HG02884 (cell line): Measurements from ENCODE around the gene WBP1L.
A peak's percentile ranks its signal among the peaks of the same experiment; 100 is the strongest.

Source experiments
- ATAC-seq: cut with Tn5 transposase; IDR thresholded peaks from one replicate; pipeline ENCODE4 v1.9.1; 2021; ENCODE audit warnings: mild to moderate bottlenecking, moderate library complexity; ENCODE audit not compliant: unreplicated experiment

WBP1L gene

DNA sequence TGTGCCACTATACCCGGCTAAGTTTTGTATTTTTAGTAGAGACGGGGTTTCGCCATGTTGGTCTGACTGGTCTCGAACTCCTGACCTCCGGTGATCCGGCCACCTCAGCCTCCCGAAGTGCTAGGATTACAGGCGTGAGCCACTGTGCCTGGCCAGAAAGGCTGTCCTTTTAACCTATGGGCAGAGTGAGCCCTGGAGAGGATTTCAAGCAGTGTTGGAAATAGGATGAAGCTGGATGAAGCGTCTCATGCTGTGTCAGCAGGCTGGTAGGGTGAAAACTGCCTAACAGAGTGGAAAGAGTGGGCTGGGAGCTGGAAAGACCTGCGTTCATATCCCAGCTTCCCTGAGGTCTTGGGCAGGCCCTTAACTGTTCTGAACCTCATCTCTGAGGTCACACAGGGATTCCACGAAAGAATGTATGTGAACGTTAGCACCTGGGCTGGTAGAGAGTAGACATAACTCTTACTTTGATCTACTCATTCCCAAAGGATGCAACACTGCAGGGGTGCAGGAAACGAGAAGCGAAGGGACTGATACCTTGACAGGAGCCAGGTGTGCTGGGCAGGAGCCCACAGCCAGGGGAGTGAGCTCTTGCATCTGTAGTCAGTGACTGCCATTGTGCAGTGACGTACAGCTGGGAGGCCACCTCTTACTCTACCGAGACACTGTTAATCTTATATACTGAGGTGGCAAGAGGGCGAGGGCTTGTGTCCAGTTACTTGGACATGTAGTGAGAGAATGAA lies 34.1 kb downstream of the WBP1L start:
- no peak for ATAC-seq

DNA sequence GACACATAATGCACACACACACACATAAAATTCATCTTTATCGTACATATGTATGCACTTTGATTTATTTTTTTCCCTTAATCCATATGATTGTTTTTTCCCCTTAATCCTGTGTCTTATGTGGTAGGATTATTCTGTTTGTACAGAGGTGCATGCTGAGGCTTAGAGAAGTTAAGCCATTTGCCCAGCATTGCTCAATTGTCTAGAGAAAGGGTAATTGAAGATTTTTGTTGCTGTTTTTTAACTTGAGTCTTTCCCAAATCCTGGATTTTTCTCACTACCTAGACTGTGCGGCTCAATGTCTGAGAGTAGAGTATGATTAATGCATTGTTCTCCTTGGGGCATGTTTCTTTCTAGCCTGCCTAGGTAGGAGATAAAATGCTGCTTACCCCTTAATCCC lies 35.0 kb downstream of the WBP1L start:
- ATAC-seq, result no peak

DNA sequence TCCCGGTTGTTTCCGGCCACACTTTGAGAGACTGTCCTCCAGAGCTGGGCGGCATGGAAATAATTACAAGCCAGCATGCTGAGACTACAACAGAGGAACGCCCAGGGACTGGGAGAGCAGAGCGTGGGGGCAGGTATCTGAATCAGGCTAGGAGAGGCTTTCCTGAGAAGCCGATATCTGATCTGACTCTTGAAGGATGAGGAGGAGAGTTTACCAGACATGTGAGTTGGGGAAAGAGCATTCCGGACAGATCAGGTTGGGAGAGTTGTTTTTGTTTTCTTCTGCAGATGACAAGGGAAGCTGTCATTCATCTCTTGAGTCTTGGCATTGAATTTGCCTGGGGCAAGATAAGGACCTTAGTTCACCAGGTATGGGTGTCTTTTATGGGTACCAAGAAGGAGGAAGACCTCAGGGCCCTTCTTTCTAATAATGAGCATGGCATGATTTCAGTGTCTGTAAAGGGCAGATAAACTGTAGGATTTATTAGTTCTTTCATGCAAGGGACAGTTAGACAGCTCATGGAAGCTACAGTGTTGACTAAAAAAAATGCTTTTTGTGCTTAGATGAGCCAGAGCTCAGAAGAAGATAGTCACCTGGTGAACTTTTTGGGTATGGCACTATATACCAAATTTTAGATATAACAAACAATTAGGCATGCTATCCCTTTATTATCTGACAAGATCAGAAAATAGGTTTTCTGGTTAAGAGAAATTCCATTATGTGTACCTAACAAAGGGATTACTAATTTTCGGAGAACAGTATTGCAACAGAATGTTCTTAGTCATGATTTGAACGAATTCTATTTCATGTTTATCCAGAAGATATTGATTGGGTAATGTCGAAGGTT lies 36.2 kb downstream of the WBP1L start:
- no peak for ATAC-seq

DNA sequence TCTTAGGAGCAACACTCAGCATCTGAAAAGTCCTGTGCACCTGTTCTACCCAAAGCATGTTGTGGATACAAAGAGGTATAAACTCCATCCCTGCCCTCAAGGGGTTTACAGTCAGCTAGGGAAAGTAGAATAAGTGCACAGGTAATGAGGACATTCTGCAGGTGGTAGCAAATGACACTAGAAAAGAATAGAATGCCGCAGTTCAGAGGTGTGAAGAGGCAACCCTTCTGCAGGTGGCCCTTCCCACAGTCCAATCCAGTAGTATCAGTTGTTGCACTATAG lies 36.7 kb downstream of the WBP1L start:
- ATAC-seq, result no peak

DNA sequence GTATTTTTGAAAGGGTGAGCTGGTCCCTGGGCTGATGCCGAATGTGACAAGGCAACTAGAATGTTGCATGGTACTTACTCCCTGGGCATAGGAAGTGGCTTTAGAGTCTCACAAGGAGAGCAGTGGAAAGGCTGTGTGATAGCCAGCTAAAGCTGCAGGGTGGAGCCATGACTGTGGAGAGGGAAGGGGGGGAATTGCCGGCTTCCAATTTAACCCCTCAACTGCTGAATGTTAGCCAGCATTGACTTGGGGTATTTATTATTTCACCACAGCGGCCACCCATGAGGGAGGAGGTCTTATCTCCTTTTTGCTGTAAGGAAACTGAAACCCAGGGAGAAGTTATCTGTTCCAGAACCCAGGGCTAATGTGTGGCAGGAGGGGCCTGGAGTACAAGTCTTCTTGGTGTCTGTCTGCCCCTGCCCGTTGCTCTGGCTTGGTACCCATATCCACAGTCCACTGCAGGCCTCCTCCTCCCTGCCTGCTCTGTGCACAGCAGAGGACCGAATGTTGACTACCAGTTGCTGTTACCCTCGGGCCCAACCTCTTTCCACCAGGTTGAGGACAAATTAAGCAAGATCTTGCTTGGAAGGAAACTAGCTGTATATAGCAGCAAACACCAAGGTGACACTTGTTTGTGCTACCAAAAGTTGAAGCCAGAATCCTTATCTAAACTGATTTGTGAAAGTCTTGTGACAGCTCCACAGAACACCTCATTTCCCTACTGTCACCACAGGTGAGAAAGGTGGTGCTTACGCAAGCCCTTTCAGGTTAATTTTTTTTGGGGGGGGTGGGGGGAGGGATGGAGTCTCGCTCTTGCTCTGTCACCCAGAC lies 37.6 kb downstream of the WBP1L start:
- no peak for ATAC-seq

- no peak for ATAC-seq
Measured at GRCh38 chr10:102781921-102782557, 38.3 kb downstream of the WBP1L start.

DNA sequence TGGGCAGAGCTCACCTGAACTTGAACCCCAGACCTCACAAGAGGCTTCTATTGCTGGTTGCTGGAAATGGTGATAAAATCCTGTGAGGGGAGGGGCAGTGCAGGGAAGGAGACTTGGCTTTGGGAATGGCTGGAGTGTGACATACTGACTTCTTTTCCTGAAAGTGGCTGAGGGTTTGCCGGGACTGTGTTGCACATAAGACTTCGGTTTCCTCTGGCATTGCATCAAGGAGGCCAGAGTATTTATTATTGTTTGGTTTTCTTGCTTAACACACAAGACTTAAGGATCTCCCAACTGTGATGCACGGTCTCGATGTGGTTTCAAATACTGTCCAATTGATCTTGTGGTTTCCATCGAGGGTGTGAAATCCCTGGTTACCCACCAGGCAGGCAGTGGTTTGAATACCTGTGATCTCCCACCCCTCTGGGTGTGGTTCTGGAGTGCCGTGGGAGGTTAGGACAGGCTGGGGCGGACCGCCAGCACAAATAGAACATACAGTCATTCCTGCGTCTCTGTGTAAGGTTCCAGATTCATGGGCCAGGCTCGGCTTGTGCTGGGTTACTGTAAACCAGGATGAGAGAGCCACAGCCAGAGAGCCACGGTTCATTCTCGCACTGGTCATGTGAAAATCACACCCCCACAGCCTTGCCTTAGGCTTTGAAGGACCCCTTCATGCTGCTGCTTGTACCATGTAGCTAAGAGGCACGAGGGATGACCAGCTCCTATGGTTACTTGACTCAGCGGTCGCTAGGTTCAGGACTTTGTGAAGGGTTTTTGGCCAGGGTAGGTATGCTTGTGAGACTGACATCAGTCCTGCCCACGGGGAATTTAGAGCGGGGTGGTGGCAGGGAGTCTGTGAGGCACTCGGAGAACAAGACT lies 39.2 kb downstream of the WBP1L start:
- no peak for ATAC-seq

DNA sequence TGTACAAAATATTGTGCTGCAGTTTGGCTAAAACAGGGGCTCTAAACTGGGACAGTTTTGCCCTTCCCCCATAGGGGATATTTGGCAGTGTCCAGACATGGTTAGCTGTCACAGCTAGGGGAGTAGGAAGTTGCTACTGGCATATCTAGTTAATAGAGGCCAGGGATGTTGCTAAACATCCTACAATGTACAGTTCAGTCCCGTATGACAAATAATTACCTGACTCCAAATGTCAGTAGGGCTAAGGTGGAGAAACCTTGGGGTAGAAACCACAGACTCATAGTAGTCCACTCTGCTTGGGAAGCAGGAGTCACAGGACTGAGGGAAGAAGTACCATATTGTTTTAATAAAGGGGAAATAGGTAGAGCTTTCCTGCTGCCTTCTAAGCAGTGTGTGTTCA lies 39.8 kb downstream of the WBP1L start:
- no peak for ATAC-seq

DNA sequence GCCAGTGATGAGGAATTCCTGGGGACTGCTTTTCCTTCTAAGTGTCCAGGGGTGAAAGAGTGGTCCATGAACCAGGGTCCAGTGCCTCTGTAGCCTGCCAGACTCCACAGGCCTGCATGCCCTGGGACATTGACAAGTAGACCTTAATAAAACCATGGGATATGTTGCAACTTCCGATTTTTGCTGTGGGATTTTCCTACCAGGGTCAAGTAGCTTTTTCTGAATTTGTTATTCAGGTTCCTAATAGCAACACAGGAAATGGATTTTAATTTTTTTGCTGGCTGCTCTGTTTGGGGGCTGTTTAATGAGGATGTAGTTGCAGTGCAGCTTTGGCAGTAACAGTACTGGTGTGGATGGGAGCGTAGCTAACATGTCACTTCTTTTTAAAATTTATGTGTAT lies 42.1 kb downstream of the WBP1L start:
- no peak for ATAC-seq

DNA sequence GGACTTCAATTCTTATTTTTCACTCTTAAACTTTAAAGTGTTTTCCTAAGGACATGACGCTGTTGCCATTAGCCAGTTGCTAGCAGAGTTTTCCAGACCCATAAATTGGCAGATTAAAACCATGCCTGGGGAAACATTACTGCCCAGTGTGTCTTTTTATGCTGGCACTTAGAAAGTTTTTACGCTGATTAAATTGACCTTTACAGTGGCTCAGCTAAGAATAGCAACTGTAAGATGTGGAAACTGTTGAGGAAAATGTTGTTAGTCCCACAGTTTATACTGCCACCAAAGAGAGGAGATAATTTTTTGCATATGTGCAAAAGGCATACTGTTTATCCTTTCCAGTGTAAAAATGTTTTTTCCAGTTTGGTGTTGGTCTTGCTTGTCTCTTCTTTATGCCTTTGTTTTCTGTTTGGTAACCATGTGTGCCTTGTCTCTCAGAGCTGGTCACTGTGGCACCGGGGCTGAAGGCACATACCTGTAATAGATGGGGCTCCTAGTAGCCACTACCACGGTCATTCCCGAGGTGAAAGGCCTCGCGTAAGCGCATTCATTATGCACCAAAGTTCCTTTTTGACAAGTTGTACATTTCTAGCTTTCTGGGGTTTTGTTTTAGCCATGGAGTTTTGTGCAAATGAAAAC lies 48.1 kb downstream of the WBP1L start:
- ATAC-seq, result no peak

- ATAC-seq, result peak; percentile 39
Measured at GRCh38 chr10:102795453-102796406, 52.0 kb downstream of the WBP1L start.

GRCh38 chr10:102796407-102797176 lies 52.8 kb downstream of the WBP1L start:
- ATAC-seq, result peak; percentile 96

GRCh38 chr10:102799691-102800471 lies 56.1 kb downstream of the WBP1L start:
- no peak for ATAC-seq

DNA sequence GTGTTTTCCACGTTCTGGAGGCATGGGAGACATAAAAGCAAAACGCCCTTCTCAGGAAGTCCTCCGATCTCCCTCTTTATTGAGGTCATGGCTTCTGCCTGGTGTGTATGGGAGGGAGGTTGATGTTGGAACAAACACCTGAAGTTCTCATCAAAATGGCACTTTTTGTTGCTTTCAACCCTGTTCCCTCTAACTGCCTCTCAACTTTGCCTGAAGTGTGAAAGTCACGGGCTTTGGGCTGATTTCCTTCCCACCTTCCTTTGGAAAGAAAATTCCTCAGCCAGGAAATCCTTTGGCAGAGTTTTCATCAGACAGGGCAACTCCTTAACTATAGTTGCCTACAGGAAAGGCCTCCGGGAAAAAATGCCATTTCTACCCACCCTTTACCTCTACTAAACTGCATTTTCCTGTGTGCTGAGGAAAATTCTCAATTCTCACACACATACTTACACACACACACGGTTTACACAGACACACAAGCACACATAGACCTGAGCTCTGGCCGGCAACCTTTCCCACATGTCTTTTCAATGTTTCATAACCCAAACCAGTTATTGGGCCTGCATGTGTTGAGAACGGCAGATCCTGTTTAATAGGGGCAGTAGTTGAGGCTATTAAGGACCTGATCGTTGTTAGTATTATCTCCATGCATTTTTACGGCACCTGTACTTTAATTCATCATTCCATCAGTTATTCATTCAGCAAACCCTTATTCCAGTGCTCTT lies 57.0 kb downstream of the WBP1L start:
- ATAC-seq, result no peak

- no peak for ATAC-seq
Measured at GRCh38 chr10:102801496-102801895, 57.7 kb downstream of the WBP1L start.

GRCh38 chr10:102801978-102802377 lies 58.2 kb downstream of the WBP1L start:
- ATAC-seq, result no peak
